Stimulated activated CD8-positive, alpha-beta memory T cell treated with anti-CD3 and anti-CD28 coated beads, Interleukin-4, amount 100 ng/mL, for 24 hours (primary cell): ENCODE results near the gene NAT14.

Experiments
- DNase-seq: peaks from one replicate; pipeline ENCODE4 v3.0.0-alpha.2; 2020; ENCODE audit warnings: low read depth

The NAT14 gene

GRCh38 chr19:55453511-55454260 is 31.3 kb upstream of the NAT14 start:
- DNase-seq = no peak

GRCh38 chr19:55454787-55455243 is 30.2 kb upstream of the NAT14 start:
- DNase-seq = no peak

GRCh38 chr19:55455576-55456235 is 29.3 kb upstream of the NAT14 start:
- no peak for DNase-seq

- DNase-seq = no peak
These were observed 28.6 kb upstream of the NAT14 start for GRCh38 chr19:55456347-55456746.

- DNase-seq = no peak
These were observed 27.1 kb upstream of the NAT14 start for GRCh38 chr19:55457683-55458457.

GRCh38 chr19:55459551-55459949 is 25.4 kb upstream of the NAT14 start:
- no peak for DNase-seq

GRCh38 chr19:55459950-55460657 is 24.9 kb upstream of the NAT14 start:
- no peak for DNase-seq

GRCh38 chr19:55460670-55461258 is 24.2 kb upstream of the NAT14 start:
- DNase-seq = peak; percentile 40

- DNase-seq = peak; percentile 100
These were observed 23.6 kb upstream of the NAT14 start, which contains the start of gene ISOC2 for GRCh38 chr19:55461259-55461973. Gene ISOC2, minus strand, starts transcription at chr19:55461642. Its CDS starts 5,156 bp downstream, at chr19:55456486.

GRCh38 chr19:55461974-55462626 is 22.9 kb upstream of the NAT14 start:
- no peak for DNase-seq

GRCh38 chr19:55462722-55463121 is 22.3 kb upstream of the NAT14 start:
- DNase-seq = no peak

GRCh38 chr19:55463583-55464031 is 21.4 kb upstream of the NAT14 start:
- no peak for DNase-seq

- DNase-seq = no peak
These were observed 20.8 kb upstream of the NAT14 start for GRCh38 chr19:55464039-55464661.

- no peak for DNase-seq
These were observed 20.3 kb upstream of the NAT14 start, which contains the start of gene C19orf85 for GRCh38 chr19:55464662-55465054. Gene C19orf85, minus strand, starts transcription at chr19:55464751. Its CDS starts 197 bp downstream, at chr19:55464554.

GRCh38 chr19:55465460-55466240 is 19.3 kb upstream of the NAT14 start:
- no peak for DNase-seq

- no peak for DNase-seq
These were observed 18.8 kb upstream of the NAT14 start for GRCh38 chr19:55466241-55466614.

GRCh38 chr19:55467236-55468053 is 17.5 kb upstream of the NAT14 start:
- DNase-seq = peak; percentile 58

- no peak for DNase-seq
These were observed 17.0 kb upstream of the NAT14 start for GRCh38 chr19:55468054-55468393.
